Esophagus squamous epithelium (tissue), 5 donors: ENCODE results near the gene RARRES1. TPM values are rescaled to one million over a fixed set of nuclear protein-coding genes. Genes with fewer than 3 reads are reported as not detected.

ENCODE experiments used
- DNase-seq: peaks from one replicate; lab custom pipeline; 2025; lab: John Stamatoyannopoulos, UW
- H3K27ac ChIP-seq, 4 donors: fragments of 200-600 bp; sonication (generic); one replicate each; pipeline ENCODE4 v1.5.1; 2016 to 2019; ENCODE audit warnings: mild to moderate bottlenecking in 1 of 4
- H3K27me3 ChIP-seq, 4 donors: fragments of 200-600 bp; sonication (generic); 1 replicate in 3 of 4; 2 replicates in 1 of 4; pipeline versions ENCODE4 v1.5.1 to v1.6.0; 2017 to 2021; ENCODE audit warnings: antibody characterized with exemption in 1 of 4
- H3K36me3 ChIP-seq, 3 donors: fragments of 200-600 bp; sonication (generic); one replicate each; pipeline ENCODE4 v1.5.1; 2016 to 2019
- H3K4me1 ChIP-seq, 3 donors: fragments of 200-600 bp; sonication (generic); one replicate each; pipeline ENCODE4 v1.5.1; 2017 to 2019
- H3K4me3 ChIP-seq, 4 donors: fragments of 200-600 bp; sonication (generic); 1 replicate in 3 of 4; 2 replicates in 1 of 4; pipeline ENCODE4 v1.5.1; 2016 to 2019; ENCODE audit warnings: mild to moderate bottlenecking in 2 of 4, moderate library complexity in 1 of 4
- H3K9me3 ChIP-seq, 3 donors: fragments of 200-600 bp; sonication (generic); one replicate each; pipeline ENCODE4 v1.5.1; 2016 to 2019
- POLR2A ChIP-seq, 4 donors: fragments of 450-650 bp; IDR thresholded peaks; one replicate each; pipeline ENCODE4 v1.6.1; 2017; ENCODE audit warnings: antibody characterized with exemption in 4 of 4, mild to moderate bottlenecking in 4 of 4, moderate library complexity in 3 of 4
- WGBS, 2 donors: methylation state at CpG; one replicate each; pipeline ENCODE4 v1.1.5; 2018; 5-methylcytosine and 5-hydroxymethylcytosine counted together
- intact Hi-C: fragments of 100-400 bp; cut with DNase I; formaldehyde crosslinking; loops from one replicate; pipeline ENCODE4 v1.15.0; 2022
- total RNA-seq, 4 donors: library from RNA; depleted of rRNA; stranded (reverse); fragments of >200 nt; gene quantifications; one replicate each; pipeline ENCODE4 v1.1.0, GENCODE V29; 2016
- TF ChIP-seq, protein P1 (sequence below), 6 experiments: fragments of 450-650 bp in 4 of 6; fragments of 200-600 bp in 2 of 6; sonication (generic) in 2 of 6; IDR thresholded peaks; one replicate each; pipeline ENCODE4 v1.5.1; 2016 to 2019; ENCODE audit warnings: antibody characterized with exemption in 6 of 6, mild to moderate bottlenecking in 4 of 6, moderate library complexity in 4 of 6
- donor health status: DM: yes; HTN: yes; CAD: no.

RARRES1 gene
- total RNA-seq, 4 donors from 2014 or later, result 1.4 to 53.3 (median 6.4) TPM

DNA sequence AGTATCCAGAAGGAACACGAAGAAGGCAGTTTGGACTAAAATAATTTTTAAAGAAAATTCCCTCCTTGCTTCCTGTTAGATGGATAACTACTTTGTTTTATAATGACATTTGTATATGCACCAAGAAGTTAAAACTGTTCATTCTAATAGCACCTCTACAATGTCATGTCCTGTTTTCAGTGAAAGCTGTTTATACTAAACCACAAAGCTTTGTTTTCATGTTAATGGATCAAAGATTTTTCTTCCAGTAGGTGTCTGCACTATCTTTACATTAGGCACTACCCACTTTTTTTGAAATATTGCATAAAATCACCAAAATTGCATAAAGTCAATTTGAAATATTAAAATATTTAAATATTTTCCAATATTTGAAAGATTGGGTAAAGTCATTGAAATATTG lies 10.1 kb downstream of the RARRES1 start:
- peak overlapping the region in 1 of 4 donors; percentile 57 for H3K27ac ChIP-seq
- WGBS, 2 donors, result 82 to 90% methylated on average over 1 of the region's 1 CpG
- intact Hi-C loops, result no loop called here

DNA sequence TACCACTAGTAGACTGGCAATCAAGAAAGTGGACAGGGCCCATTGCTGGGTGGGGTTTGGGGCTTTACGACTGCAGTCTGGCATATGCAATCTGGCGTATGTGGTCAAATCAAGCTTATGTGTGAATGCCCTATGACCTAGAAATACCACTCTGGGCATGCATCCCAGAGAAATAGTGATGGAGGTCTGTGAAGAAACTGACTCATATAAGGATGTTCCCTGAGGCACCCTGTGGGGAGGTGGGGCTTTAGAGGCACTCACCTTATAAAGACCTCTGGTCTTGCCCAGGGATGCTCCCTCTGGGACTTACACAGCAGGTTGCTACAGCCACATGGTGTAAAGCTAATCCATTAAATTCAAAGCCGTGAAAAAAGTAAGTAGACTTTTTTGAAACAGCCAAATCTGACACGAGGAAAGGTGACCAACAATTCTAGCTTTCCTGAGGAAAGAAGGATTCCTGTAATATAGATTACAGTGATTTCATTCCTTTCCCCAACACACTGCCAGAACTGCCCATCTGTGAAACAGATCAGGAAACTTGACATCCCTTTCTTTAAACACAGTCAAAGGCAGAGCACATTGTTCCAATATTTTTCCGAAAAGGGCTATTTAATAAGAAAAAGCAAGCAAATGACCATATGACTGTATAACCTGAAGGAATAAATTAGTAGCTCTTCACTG lies 13.6 kb downstream of the RARRES1 start:
- H3K9me3 ChIP-seq, result no peaks in the 10 kb centered on the region
- intact Hi-C loops, result no loop called here
- H3K27ac ChIP-seq, result peak overlapping the region in 1 of 4 donors; percentile 3
- no peak for DNase-seq
- H3K4me1 ChIP-seq, result peaks cover 7 to 28% (median 15%) of the 10 kb centered on the region in 3 donors
- H3K4me3 ChIP-seq, result no peak overlapping the region
- WGBS, 2 donors, result 71 to 72% methylated on average over 5 of the region's 5 CpGs
- TF ChIP-seq POLR2A (IDR thresholded peaks at IDR 0.05), result no peak
- TF ChIP-seq, protein P1, sequence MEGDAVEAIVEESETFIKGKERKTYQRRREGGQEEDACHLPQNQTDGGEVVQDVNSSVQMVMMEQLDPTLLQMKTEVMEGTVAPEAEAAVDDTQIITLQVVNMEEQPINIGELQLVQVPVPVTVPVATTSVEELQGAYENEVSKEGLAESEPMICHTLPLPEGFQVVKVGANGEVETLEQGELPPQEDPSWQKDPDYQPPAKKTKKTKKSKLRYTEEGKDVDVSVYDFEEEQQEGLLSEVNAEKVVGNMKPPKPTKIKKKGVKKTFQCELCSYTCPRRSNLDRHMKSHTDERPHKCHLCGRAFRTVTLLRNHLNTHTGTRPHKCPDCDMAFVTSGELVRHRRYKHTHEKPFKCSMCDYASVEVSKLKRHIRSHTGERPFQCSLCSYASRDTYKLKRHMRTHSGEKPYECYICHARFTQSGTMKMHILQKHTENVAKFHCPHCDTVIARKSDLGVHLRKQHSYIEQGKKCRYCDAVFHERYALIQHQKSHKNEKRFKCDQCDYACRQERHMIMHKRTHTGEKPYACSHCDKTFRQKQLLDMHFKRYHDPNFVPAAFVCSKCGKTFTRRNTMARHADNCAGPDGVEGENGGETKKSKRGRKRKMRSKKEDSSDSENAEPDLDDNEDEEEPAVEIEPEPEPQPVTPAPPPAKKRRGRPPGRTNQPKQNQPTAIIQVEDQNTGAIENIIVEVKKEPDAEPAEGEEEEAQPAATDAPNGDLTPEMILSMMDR (IDR thresholded peaks at IDR 0.05), result no peak
- no peaks in the 10 kb centered on the region for H3K36me3 ChIP-seq
- no peaks in the 10 kb centered on the region for H3K27me3 ChIP-seq

More for the DNA sequence above, 10.1 kb downstream of the RARRES1 start:
- Histone ChIP-seq H3K9me3 (no peaks in the 10 kb centered on the region), H3K4me1 (peaks cover 17 to 55% (median 19%) of the 10 kb centered on the region in 3 donors), H3K4me3 (no peak overlapping the region), H3K27me3 (no peaks in the 10 kb centered on the region), H3K36me3 (no peaks in the 10 kb centered on the region)
- no peak for TF ChIP-seq POLR2A (IDR thresholded peaks at IDR 0.05)
- TF ChIP-seq, protein P1 (IDR thresholded peaks at IDR 0.05), result no peak
- no peak for DNase-seq

DNA sequence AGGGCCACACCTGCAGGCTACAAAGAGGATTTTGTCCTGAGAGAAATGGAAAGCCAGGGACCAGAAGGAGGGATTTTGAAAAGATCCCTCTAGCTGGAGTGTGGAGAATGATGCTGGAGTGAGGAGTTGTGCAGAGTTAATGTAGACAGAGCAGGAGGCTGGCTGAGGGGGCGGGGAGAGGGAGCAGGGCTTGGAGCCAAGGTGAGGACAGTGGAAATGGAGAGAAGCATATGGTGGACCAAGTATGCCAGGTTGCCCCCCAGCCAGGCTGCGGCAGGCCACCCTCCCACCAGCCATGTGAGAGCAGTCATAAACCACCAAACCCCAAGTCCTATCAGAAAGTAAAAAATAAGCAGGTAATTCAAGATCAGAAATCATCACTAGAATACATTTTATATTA lies 14.7 kb downstream of the RARRES1 start:
- H3K36me3 ChIP-seq, result no peaks in the 10 kb centered on the region
- H3K4me1 ChIP-seq, result peaks cover 0 to 25% (median 12%) of the 10 kb centered on the region in 3 donors
- no peak for TF ChIP-seq POLR2A (IDR thresholded peaks at IDR 0.05)
- TF ChIP-seq, protein P1 (IDR thresholded peaks at IDR 0.05), result no peak
- no peak overlapping the region for H3K27ac ChIP-seq
- H3K9me3 ChIP-seq, result no peaks in the 10 kb centered on the region
- H3K4me3 ChIP-seq, result no peak overlapping the region
- intact Hi-C loops, result no loop called here
- DNase-seq, result no peak
- no peaks in the 10 kb centered on the region for H3K27me3 ChIP-seq
- whole genome bisulfite sequencing, 2 donors, result 83 to 100% methylated on average over 2 of the region's 2 CpGs

- Histone ChIP-seq H3K27ac (peak overlapping the region in 3 of 4 donors; percentile 32 to 63 (median 61)), H3K4me1 (peaks cover 3 to 29% (median 7%) of the 10 kb centered on the region in 3 donors), H3K27me3 (no peaks in the 10 kb centered on the region), H3K36me3 (peaks cover 0 to 19% (median 0%) of the 10 kb centered on the region in 3 donors), H3K9me3 (no peaks in the 10 kb centered on the region), H3K4me3 (no peak overlapping the region)
- TF ChIP-seq, protein P1 (IDR thresholded peaks at IDR 0.05), result no peak
- TF ChIP-seq POLR2A (IDR thresholded peaks at IDR 0.05), result no peak
- WGBS, 2 donors, result 37 to 85% methylated on average over 5 to 9 of the region's 9 CpGs
- DNase-seq, result no peak
- intact Hi-C loops, result no loop called here
Observed at GRCh38 chr3:158713094-158713499, 19.2 kb downstream of the RARRES1 start.

DNA sequence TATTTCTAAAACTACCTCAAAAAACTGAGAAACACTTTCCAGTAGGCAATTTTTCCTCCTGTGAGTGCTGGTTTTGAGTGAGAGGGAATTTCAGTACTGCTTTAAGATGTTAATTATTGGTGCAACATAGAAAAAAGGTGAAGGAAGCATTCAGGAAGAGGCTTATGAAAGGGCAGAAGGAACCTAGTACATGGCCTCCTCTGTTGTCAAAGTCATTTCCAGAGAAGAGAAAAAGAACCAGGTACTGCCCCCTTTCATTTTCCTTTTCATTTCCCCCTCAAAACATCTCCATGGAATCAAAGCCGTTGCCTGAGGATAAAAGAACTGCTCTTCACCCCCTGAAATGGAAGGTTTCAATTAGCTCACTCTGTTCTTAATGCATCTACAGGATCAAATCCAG lies 19.8 kb downstream of the RARRES1 start:
- Histone ChIP-seq H3K9me3 (no peaks in the 10 kb centered on the region), H3K27me3 (no peaks in the 10 kb centered on the region), H3K27ac (peak overlapping the region in 3 of 4 donors; percentile 32 to 63 (median 61)), H3K36me3 (peaks cover 0 to 23% (median 0%) of the 10 kb centered on the region in 3 donors), H3K4me1 (peaks cover 3 to 25% (median 7%) of the 10 kb centered on the region in 3 donors), H3K4me3 (no peak overlapping the region)
- WGBS, 2 donors, result 54 to 67% methylated on average over 1 of the region's 1 CpG
- intact Hi-C loops, result no loop called here
- no peak for DNase-seq
- TF ChIP-seq, protein P1 (IDR thresholded peaks at IDR 0.05), result no peak
- TF ChIP-seq POLR2A (IDR thresholded peaks at IDR 0.05), result no peak
